ENCODE measurements around the gene SLC26A4.

GRCh38 chr7:107660381-107661080 is at the start of gene SLC26A4:
- no peak for TF ChIP-seq CTCF (IDR thresholded peaks at IDR 0.05 in 8 of 11, conservative IDR thresholded peaks at IDR 0.05 in 3 of 11)
- no peak for TF ChIP-seq POLR2A (IDR thresholded peaks at IDR 0.05)

All from spleen (tissue), 7 donors.